Lower leg skin (tissue), 3 donors: Measurements from ENCODE around the gene ACO2.

Experiments used
- POLR2A ChIP-seq, 2 donors: fragments of 450-650 bp; IDR thresholded peaks; one replicate each; pipeline ENCODE4 v1.6.1; 2016 to 2017; ENCODE audit warnings: antibody characterized with exemption in 2 of 2, mild to moderate bottlenecking in 1 of 2, moderate library complexity in 1 of 2
- TF ChIP-seq, protein P1 (sequence below), 3 donors: fragments of 450-650 bp; IDR thresholded peaks; one replicate each; pipeline ENCODE4 v1.5.1; 2016; ENCODE audit warnings: antibody characterized with exemption in 3 of 3, mild to moderate bottlenecking in 3 of 3, moderate library complexity in 2 of 3

DNA sequence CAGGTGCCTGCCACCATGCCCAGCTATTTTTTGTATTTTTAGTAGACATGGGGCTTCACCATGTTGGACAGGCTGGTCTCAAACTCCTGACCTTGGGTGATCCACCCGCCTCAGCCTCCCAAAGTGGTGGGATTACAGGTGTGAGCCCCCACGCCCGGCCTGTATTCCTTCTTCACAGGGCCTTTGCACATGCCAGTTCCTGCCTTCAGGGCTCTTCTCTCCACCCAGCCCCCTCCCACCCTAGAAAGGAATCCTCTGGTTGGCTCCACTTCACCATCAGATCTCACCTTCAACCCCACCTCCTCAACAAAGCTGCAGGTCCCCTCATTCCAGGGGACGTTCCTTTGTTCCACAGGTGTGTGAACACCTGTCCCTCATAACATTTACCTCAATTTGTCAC, 73.3 kb downstream of the ACO2 start:
- TF ChIP-seq, protein P1, sequence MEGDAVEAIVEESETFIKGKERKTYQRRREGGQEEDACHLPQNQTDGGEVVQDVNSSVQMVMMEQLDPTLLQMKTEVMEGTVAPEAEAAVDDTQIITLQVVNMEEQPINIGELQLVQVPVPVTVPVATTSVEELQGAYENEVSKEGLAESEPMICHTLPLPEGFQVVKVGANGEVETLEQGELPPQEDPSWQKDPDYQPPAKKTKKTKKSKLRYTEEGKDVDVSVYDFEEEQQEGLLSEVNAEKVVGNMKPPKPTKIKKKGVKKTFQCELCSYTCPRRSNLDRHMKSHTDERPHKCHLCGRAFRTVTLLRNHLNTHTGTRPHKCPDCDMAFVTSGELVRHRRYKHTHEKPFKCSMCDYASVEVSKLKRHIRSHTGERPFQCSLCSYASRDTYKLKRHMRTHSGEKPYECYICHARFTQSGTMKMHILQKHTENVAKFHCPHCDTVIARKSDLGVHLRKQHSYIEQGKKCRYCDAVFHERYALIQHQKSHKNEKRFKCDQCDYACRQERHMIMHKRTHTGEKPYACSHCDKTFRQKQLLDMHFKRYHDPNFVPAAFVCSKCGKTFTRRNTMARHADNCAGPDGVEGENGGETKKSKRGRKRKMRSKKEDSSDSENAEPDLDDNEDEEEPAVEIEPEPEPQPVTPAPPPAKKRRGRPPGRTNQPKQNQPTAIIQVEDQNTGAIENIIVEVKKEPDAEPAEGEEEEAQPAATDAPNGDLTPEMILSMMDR (IDR thresholded peaks at IDR 0.05) = no peak
- no peak for TF ChIP-seq POLR2A (IDR thresholded peaks at IDR 0.05)
